K562 (cell line): Measurements from ENCODE around the gene DIP2C. TPM values are rescaled to one million over a fixed set of nuclear protein-coding genes. Genes with fewer than 3 reads are reported as not detected.

Experiments used
- ATAC-seq: fragments of 200-7000 bp; cut with Tn5 transposase; 3 replicates; pipeline ENCODE4 v1.9.1; 2020; ENCODE audit warnings: moderate library complexity
- BruUV-seq: library from RNA; stranded (reverse); fragments of 400-500 nt; replicated peaks from 2 replicates; lab custom pipeline; 2021; lab: Mats Ljungman, UMichigan
- CTCF ChIA-PET: fragments of 300-600 bp; formaldehyde crosslinking; extraction: SDS; loops from one replicate; lab custom pipeline; 2021; ENCODE audit warnings: low intra/inter-chr PET ratio; lab: Yijun Ruan, JAX
- POLR2A ChIA-PET: fragments of 300-600, 350-650 bp; sonication (Branson Sonifier 250); formaldehyde crosslinking; extraction: SDS; loops from one replicate; lab custom pipeline; 2021; ENCODE audit warnings: antibody characterized with exemption, inconsistent platforms; lab: Yijun Ruan, JAX
- DNase-seq, 4 experiments: peaks; one replicate each; pipeline versions ENCODE4 v3.0.0 to v3.0.0-alpha.2; 2011 to 2018; ENCODE audit warnings: low spot score in 3 of 4, mixed read lengths in 3 of 4; ENCODE audit errors: extremely low read depth in 1 of 4
- FAIRE-seq: peaks from 2 replicates; lab custom pipeline; 2011; peaks lifted over from hg19 to GRCh38; lab: Jason Lieb, UNC
- H2AFZ ChIP-seq: 2 replicates; pipeline ENCODE4 v1.6.0; 2011; ENCODE audit warnings: low read depth, low read length, control low read depth, inconsistent platforms
- H3K27ac ChIP-seq: fragments of 200-600 bp; 3 replicates; pipeline ENCODE4 v1.8.0; 2011; ENCODE audit warnings: low read depth, mild to moderate bottlenecking, control low read depth, inconsistent platforms, low read length, moderate library complexity, mixed read lengths; ENCODE audit errors: extremely low read depth
- H3K27me3 ChIP-seq, 2 experiments: fragments of 300-600 bp in 1 of 2; 2 replicates in 1 of 2; 3 replicates in 1 of 2; pipeline versions ENCODE4 v1.6.0 to v1.8.0; 2011; ENCODE audit warnings: inconsistent platforms in 2 of 2, low read length in 2 of 2, mild to moderate bottlenecking in 1 of 2, mixed read lengths in 1 of 2, moderate library complexity in 1 of 2; ENCODE audit not compliant: control insufficient read depth in 2 of 2, insufficient read depth in 2 of 2
- H3K36me3 ChIP-seq: fragments of 300-600 bp; 3 replicates; pipeline ENCODE4 v1.8.0; 2011; ENCODE audit warnings: mild to moderate bottlenecking, low read length, inconsistent platforms; ENCODE audit not compliant: control insufficient read depth, insufficient read depth
- H3K4me1 ChIP-seq, 2 experiments: fragments of 200-600 bp in 1 of 2; replicated peaks in 1 of 2; 2 replicates in 1 of 2; 3 replicates in 1 of 2; pipeline versions ENCODE4 v1.5.1 to v1.8.0; 2011; ENCODE audit warnings: inconsistent platforms in 2 of 2, low read length in 2 of 2, mild to moderate bottlenecking in 1 of 2, mixed read lengths in 1 of 2, moderate library complexity in 1 of 2; ENCODE audit not compliant: control insufficient read depth in 2 of 2, insufficient read depth in 2 of 2
- H3K4me2 ChIP-seq: 2 replicates; pipeline ENCODE4 v1.6.1; 2011; ENCODE audit warnings: low read length, control low read depth, inconsistent platforms, mixed read lengths; ENCODE audit not compliant: insufficient read depth
- H3K4me3 ChIP-seq: fragments of 200-600 bp; sonication (generic), shearing (Covaris generic); 2 replicates; pipeline ENCODE4 v1.5.1; 2016; ENCODE audit warnings: control low read depth, inconsistent platforms
- H3K79me2 ChIP-seq: fragments of 200-600 bp; 3 replicates; pipeline ENCODE4 v1.8.0; 2011; ENCODE audit warnings: low read length, inconsistent platforms; ENCODE audit not compliant: control insufficient read depth, insufficient read depth
- H3K9ac ChIP-seq, 2 experiments: 2 replicates each; pipeline versions ENCODE4 v1.6.0 to v1.6.1; 2011; ENCODE audit warnings: low read depth in 2 of 2, low read length in 2 of 2, control low read depth in 1 of 2, inconsistent platforms in 1 of 2, mild to moderate bottlenecking in 1 of 2, mixed read lengths in 1 of 2; ENCODE audit not compliant: insufficient read depth in 1 of 2
- H3K9me1 ChIP-seq: one replicate; pipeline ENCODE4 v1.6.0; 2011; ENCODE audit warnings: inconsistent platforms, mild to moderate bottlenecking, low read length, moderate library complexity; ENCODE audit not compliant: control insufficient read depth, insufficient read depth
- H3K9me3 ChIP-seq: replicated peaks from 2 replicates; pipeline ENCODE4 v1.5.1; 2011; ENCODE audit warnings: low read depth, low read length, inconsistent platforms; ENCODE audit not compliant: control insufficient read depth, insufficient read depth
- H4K20me1 ChIP-seq: replicated peaks from 2 replicates; pipeline ENCODE4 v1.6.1; 2011; ENCODE audit warnings: low read length, inconsistent platforms, mixed read lengths; ENCODE audit not compliant: control insufficient read depth, insufficient read depth
- BRD9 ChIP-seq: fragments of 450-650 bp; IDR thresholded peaks from 2 replicates; pipeline ENCODE4 v1.6.1; 2018; ENCODE audit warnings: low read depth; ENCODE audit not compliant: partially characterized antibody
- CCNT2 ChIP-seq: IDR thresholded peaks from 2 replicates; pipeline ENCODE4 v1.6.1; 2011; ENCODE audit warnings: borderline replicate concordance, low read depth, mild to moderate bottlenecking, moderate library complexity, mixed read lengths, low read length; ENCODE audit not compliant: insufficient read length; ENCODE audit errors: extremely low read depth
- EWSR1 ChIP-seq: fragments of 450-650 bp; IDR thresholded peaks from 2 replicates; pipeline ENCODE4 v1.6.1; 2018; ENCODE audit warnings: borderline replicate concordance, mild to moderate bottlenecking, low read depth, moderate library complexity; ENCODE audit not compliant: partially characterized antibody
- KAT7 ChIP-seq: sonication (generic); formaldehyde crosslinking; IDR thresholded peaks from 2 replicates; pipeline ENCODE4 v1.8.0; 2022; ENCODE audit warnings: missing genetic modification reagents, mild to moderate bottlenecking, borderline replicate concordance
- KLF16 ChIP-seq: IDR thresholded peaks from 2 replicates; pipeline ENCODE4 v1.6.1; 2016; ENCODE audit warnings: antibody characterized with exemption
- MEF2D ChIP-seq: conservative IDR thresholded peaks from 2 replicates; pipeline ENCODE4 v1.6.1; 2016; ENCODE audit warnings: low read depth, missing genetic modification characterization, missing compliant biosample characterization
- POLR2G ChIP-seq: fragments of 200-400 bp; formaldehyde crosslinking; IDR thresholded peaks from 2 replicates; pipeline ENCODE4 v1.6.1; 2017; ENCODE audit warnings: low read depth, mild to moderate bottlenecking, antibody characterized with exemption, low read length, moderate library complexity
- WGBS: fragments of 100-300 bp; shearing (Covaris generic); methylation state at CpG from one replicate; pipeline ENCODE4 v1.1.6; 2016; ENCODE audit warnings: low coverage, mixed read lengths; ENCODE audit not compliant: insufficient coverage; ENCODE audit errors: missing lambda C conversion rate; 5-methylcytosine and 5-hydroxymethylcytosine counted together
- in situ Hi-C: fragments of 300-500 bp; cut with MboI; formaldehyde crosslinking; loops from 4 replicates; pipeline ENCODE4 v1.15.0; 2018; ENCODE audit warnings: inconsistent platforms, mixed read lengths
- intact Hi-C: fragments of 100-400 bp; cut with micrococcal nuclease; formaldehyde crosslinking; loops from 2 replicates; pipeline ENCODE4 v1.14.2; 2022
- polyA plus RNA-seq, 8 experiments: library from polyadenylated mRNA; depleted of rRNA in 4 of 8; stranded (reverse) in 5 of 8; unstranded in 3 of 8; fragments of >200 nt; fragmentation: Nextera tagmentation in 2 of 8; fragmentation: Illumina TruSeq in 1 of 8; extraction: Ambion mirVana in 2 of 8; extraction: Trizol in 1 of 8; gene quantifications; 2 replicates each; pipeline versions ENCODE4 v1.2.1 to v1.2.3, GENCODE V29; 2011 to 2014; ENCODE audit warnings: inconsistent platforms in 1 of 8, missing spikeins in 1 of 8
- total RNA-seq, 7 experiments: library from RNA; depleted of rRNA in 6 of 7; stranded (reverse); fragments of >200 nt in 6 of 7; fragmentation: Illumina TruSeq in 2 of 7; extraction: Trizol in 2 of 7; gene quantifications; 2 replicates each; pipeline versions ENCODE4 v1.2.1 to v1.2.3, GENCODE V29; 2011 to 2021; ENCODE audit warnings: low replicate concordance in 1 of 7
- TF ChIP-seq, protein P1 (sequence below): fragments of 450-650 bp; IDR thresholded peaks from 2 replicates; pipeline ENCODE4 v1.6.1; 2016; ENCODE audit warnings: missing biosample characterization, missing genetic modification characterization
- TF ChIP-seq, protein P2 (sequence below): fragments of 450-650 bp; formaldehyde crosslinking; IDR thresholded peaks from 2 replicates; pipeline ENCODE4 v1.4.0; 2020; ENCODE audit warnings: mild to moderate bottlenecking, moderate library complexity
- TF ChIP-seq, protein P3 (sequence below): fragments of 450-650 bp; IDR thresholded peaks from 2 replicates; pipeline ENCODE4 v1.7.1; 2018; ENCODE audit warnings: mild to moderate bottlenecking, low read depth; ENCODE audit not compliant: partially characterized antibody
- TF ChIP-seq, protein P4 (sequence below): sonication (generic); formaldehyde crosslinking; IDR thresholded peaks from 2 replicates; pipeline ENCODE4 v1.8.1; 2022; ENCODE audit warnings: missing genetic modification reagents
- TF ChIP-seq, protein P5 (sequence below): fragments of 250-450 bp; sonication (Bioruptor Pico); IDR thresholded peaks from 2 replicates; pipeline ENCODE4 v1.4.0; 2020; ENCODE audit warnings: borderline replicate concordance

DIP2C gene
- total and polyA plus RNA-seq, 9 of the 15 experiments (the other 6 are each of a cell fraction or from before 2014, with no cell fraction given), result 0.01 TPM; not detected in 8

DNA sequence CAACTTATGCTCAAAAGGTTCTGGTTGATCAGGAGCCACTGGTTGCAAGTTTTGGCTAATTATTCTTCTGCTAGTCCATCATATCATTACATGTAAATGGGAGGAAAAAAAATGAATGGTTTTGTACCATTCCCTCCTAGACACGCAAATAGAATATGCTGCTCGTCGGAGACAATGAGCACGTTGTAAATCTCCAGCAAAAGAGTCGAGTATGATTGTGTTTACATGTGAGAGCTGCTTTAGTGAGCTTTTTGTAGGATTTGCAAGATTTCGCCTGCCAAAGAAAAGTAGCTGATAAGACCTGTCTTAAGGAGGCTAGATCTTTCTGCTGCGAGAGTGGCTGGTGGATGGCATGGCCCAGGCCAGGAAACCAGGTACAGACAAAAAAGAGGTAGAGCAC lies 445.2 kb downstream of the DIP2C start:
- DNase-seq (no peak), FAIRE-seq (no peak), ATAC-seq (no peak)
- Histone ChIP-seq H3K36me3 (peaks cover 26% of the 10 kb centered on the region), H3K9me3 (no peaks in the 10 kb centered on the region), H3K4me1 (no peaks in the 10 kb centered on the region), H3K79me2 (no peaks in the 10 kb centered on the region), H3K9ac (no peak overlapping the region), H3K27me3 (no peaks in the 10 kb centered on the region), H3K9me1 (no peaks in the 10 kb centered on the region), H3K4me3 (no peak overlapping the region), H4K20me1 (no peaks in the 10 kb centered on the region; the same call in 1 of the 2 replicates), H3K27ac (no peak overlapping the region), H3K4me2 (no peak overlapping the region), H2AFZ (no peak overlapping the region)
- intact Hi-C loops (no loop called here), in situ Hi-C loops (no loop called here)
- ChIA-PET CTCF (no interaction called here), POLR2A (interaction anchor here (0.9 to 1.3 kb wide), 2 partner anchors 9 to 15 kb away, joined by 3 read pairs; no protein-coding TSS in a partner anchor)
- no TSS peak for BruUV-seq
- 72% methylated on average over 7 of the region's 7 CpGs for WGBS
- TF ChIP-seq KLF16 (no peak), KAT7 (CRISPR knock-in tag) (no peak), BRD9 (no peak), POLR2G (no peak), MEF2D (no peak), CCNT2 (no peak), EWSR1 (no peak)
- TF ChIP-seq, protein P1, sequence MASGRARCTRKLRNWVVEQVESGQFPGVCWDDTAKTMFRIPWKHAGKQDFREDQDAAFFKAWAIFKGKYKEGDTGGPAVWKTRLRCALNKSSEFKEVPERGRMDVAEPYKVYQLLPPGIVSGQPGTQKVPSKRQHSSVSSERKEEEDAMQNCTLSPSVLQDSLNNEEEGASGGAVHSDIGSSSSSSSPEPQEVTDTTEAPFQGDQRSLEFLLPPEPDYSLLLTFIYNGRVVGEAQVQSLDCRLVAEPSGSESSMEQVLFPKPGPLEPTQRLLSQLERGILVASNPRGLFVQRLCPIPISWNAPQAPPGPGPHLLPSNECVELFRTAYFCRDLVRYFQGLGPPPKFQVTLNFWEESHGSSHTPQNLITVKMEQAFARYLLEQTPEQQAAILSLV (tag), result no peak
- TF ChIP-seq, protein P2, sequence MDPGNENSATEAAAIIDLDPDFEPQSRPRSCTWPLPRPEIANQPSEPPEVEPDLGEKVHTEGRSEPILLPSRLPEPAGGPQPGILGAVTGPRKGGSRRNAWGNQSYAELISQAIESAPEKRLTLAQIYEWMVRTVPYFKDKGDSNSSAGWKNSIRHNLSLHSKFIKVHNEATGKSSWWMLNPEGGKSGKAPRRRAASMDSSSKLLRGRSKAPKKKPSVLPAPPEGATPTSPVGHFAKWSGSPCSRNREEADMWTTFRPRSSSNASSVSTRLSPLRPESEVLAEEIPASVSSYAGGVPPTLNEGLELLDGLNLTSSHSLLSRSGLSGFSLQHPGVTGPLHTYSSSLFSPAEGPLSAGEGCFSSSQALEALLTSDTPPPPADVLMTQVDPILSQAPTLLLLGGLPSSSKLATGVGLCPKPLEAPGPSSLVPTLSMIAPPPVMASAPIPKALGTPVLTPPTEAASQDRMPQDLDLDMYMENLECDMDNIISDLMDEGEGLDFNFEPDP (CRISPR knock-in tag), result no peak
- TF ChIP-seq, protein P3, sequence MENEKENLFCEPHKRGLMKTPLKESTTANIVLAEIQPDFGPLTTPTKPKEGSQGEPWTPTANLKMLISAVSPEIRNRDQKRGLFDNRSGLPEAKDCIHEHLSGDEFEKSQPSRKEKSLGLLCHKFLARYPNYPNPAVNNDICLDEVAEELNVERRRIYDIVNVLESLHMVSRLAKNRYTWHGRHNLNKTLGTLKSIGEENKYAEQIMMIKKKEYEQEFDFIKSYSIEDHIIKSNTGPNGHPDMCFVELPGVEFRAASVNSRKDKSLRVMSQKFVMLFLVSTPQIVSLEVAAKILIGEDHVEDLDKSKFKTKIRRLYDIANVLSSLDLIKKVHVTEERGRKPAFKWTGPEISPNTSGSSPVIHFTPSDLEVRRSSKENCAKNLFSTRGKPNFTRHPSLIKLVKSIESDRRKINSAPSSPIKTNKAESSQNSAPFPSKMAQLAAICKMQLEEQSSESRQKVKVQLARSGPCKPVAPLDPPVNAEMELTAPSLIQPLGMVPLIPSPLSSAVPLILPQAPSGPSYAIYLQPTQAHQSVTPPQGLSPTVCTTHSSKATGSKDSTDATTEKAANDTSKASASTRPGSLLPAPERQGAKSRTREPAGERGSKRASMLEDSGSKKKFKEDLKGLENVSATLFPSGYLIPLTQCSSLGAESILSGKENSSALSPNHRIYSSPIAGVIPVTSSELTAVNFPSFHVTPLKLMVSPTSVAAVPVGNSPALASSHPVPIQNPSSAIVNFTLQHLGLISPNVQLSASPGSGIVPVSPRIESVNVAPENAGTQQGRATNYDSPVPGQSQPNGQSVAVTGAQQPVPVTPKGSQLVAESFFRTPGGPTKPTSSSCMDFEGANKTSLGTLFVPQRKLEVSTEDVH, result no peak
- TF ChIP-seq, protein P4, sequence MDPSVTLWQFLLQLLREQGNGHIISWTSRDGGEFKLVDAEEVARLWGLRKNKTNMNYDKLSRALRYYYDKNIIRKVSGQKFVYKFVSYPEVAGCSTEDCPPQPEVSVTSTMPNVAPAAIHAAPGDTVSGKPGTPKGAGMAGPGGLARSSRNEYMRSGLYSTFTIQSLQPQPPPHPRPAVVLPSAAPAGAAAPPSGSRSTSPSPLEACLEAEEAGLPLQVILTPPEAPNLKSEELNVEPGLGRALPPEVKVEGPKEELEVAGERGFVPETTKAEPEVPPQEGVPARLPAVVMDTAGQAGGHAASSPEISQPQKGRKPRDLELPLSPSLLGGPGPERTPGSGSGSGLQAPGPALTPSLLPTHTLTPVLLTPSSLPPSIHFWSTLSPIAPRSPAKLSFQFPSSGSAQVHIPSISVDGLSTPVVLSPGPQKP (CRISPR knock-in tag), result no peak
- TF ChIP-seq, protein P5, sequence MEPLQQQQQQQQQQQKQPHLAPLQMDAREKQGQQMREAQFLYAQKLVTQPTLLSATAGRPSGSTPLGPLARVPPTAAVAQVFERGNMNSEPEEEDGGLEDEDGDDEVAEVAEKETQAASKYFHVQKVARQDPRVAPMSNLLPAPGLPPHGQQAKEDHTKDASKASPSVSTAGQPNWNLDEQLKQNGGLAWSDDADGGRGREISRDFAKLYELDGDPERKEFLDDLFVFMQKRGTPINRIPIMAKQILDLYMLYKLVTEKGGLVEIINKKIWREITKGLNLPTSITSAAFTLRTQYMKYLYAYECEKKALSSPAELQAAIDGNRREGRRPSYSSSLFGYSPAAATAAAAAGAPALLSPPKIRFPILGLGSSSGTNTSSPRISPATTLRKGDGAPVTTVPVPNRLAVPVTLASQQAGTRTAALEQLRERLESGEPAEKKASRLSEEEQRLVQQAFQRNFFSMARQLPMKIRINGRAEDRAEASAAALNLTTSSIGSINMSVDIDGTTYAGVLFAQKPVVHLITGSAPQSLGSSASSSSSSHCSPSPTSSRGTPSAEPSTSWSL (CRISPR knock-in tag), result no peak
